Type B pancreatic cell (in vitro differentiated cells): Measurements from ENCODE around the gene ZC3H4. TPM values are rescaled to one million over a fixed set of nuclear protein-coding genes. Genes with fewer than 3 reads are reported as not detected.
A peak's percentile ranks its signal among the peaks of the same experiment; 100 is the strongest.

Experiments
- DNase-seq: peaks from one replicate; pipeline ENCODE4 v3.0.0; 2021; ENCODE audit warnings: mixed read lengths; ENCODE audit not compliant: unreplicated experiment; ENCODE audit errors: extremely low spot score
- H3K27ac Mint-ChIP-seq: 2 replicates; pipeline ENCODE4 v1.8.0; 2021; ENCODE audit warnings: mild to moderate bottlenecking, mixed read lengths
- H3K27me3 Mint-ChIP-seq: 2 replicates; pipeline ENCODE4 v1.8.0; 2021; ENCODE audit warnings: mixed read lengths
- H3K36me3 Mint-ChIP-seq: 2 replicates; pipeline ENCODE4 v1.8.0; 2021; ENCODE audit warnings: mixed read lengths
- H3K4me1 Mint-ChIP-seq: one replicate; pipeline ENCODE4 v1.8.0; 2021; ENCODE audit warnings: mixed read lengths; ENCODE audit not compliant: unreplicated experiment
- H3K4me3 Mint-ChIP-seq: 2 replicates; pipeline ENCODE4 v1.8.0; 2021; ENCODE audit warnings: mild to moderate bottlenecking, mixed read lengths
- H3K9me3 Mint-ChIP-seq: 2 replicates; pipeline ENCODE4 v1.8.0; 2021; ENCODE audit warnings: mixed read lengths
- total RNA-seq: library from RNA; stranded (reverse); gene quantifications from 2 replicates; pipeline ENCODE4 v1.2.1, GENCODE V29; 2021; ENCODE audit warnings: low replicate concordance
- TF ChIP-seq, protein P1 (sequence below): fragments of 200-600 bp; sonication (generic); conservative IDR thresholded peaks from 2 replicates; pipeline ENCODE4 v1.5.0; 2021; ENCODE audit warnings: antibody characterized with exemption, mild to moderate bottlenecking

ZC3H4 gene
- total RNA-seq, 1 donor from 2014 or later, result 71.4 TPM

GRCh38 chr19:47111682-47112165 is 1.9 kb downstream of the ZC3H4 start:
- Mint-ChIP-seq H3K4me1 (peaks cover 44% of the 10 kb centered on the region), H3K36me3 (peaks cover 18% of the 10 kb centered on the region), H3K4me3 (peak overlapping the region; percentile 95), H3K27me3 (peaks cover 6% of the 10 kb centered on the region), H3K27ac (peak overlapping the region; percentile 100), H3K9me3 (no peaks in the 10 kb centered on the region)
- no peak for DNase-seq
- TF ChIP-seq, protein P1, sequence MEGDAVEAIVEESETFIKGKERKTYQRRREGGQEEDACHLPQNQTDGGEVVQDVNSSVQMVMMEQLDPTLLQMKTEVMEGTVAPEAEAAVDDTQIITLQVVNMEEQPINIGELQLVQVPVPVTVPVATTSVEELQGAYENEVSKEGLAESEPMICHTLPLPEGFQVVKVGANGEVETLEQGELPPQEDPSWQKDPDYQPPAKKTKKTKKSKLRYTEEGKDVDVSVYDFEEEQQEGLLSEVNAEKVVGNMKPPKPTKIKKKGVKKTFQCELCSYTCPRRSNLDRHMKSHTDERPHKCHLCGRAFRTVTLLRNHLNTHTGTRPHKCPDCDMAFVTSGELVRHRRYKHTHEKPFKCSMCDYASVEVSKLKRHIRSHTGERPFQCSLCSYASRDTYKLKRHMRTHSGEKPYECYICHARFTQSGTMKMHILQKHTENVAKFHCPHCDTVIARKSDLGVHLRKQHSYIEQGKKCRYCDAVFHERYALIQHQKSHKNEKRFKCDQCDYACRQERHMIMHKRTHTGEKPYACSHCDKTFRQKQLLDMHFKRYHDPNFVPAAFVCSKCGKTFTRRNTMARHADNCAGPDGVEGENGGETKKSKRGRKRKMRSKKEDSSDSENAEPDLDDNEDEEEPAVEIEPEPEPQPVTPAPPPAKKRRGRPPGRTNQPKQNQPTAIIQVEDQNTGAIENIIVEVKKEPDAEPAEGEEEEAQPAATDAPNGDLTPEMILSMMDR, result no peak

GRCh38 chr19:47111006-47111621 is 2.5 kb downstream of the ZC3H4 start:
- Mint-ChIP-seq H3K36me3 (peaks cover 18% of the 10 kb centered on the region), H3K9me3 (no peaks in the 10 kb centered on the region), H3K4me3 (peak overlapping the region; percentile 95), H3K27me3 (peaks cover 6% of the 10 kb centered on the region), H3K27ac (peak overlapping the region; percentile 100), H3K4me1 (peaks cover 47% of the 10 kb centered on the region)
- TF ChIP-seq, protein P1, result no peak
- no peak for DNase-seq

DNA sequence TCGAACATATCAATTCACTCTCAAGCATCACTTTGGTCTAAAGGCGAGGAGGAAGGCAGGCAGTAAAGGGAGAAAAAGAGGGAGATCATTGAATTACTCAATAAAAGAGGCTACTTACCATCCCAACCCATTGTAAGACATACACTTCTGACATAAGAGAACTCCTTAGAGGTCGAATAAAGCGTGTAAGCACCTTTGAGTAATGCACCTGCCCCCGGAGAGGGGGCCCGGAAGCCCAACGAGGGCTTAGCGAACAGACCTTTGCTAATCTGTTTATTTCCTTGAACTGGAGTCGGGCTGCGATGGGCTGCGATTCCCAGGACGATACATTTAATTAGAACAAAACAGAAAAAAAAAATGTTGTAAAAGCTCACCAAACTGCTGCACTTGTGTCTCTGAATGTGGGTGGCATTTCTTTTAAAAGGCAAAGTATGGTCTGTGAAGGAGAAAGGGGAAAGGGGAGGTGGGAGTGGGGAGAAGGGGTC is 3.0 kb downstream of the ZC3H4 start:
- H3K4me1 Mint-ChIP-seq, result peaks cover 52% of the 10 kb centered on the region
- peaks cover 6% of the 10 kb centered on the region for H3K27me3 Mint-ChIP-seq
- no peak for DNase-seq
- H3K9me3 Mint-ChIP-seq, result no peaks in the 10 kb centered on the region
- H3K27ac Mint-ChIP-seq, result peak overlapping the region; percentile 100
- peak overlapping the region; percentile 95 for H3K4me3 Mint-ChIP-seq
- H3K36me3 Mint-ChIP-seq, result peaks cover 23% of the 10 kb centered on the region
- TF ChIP-seq, protein P1, result no peak

DNA sequence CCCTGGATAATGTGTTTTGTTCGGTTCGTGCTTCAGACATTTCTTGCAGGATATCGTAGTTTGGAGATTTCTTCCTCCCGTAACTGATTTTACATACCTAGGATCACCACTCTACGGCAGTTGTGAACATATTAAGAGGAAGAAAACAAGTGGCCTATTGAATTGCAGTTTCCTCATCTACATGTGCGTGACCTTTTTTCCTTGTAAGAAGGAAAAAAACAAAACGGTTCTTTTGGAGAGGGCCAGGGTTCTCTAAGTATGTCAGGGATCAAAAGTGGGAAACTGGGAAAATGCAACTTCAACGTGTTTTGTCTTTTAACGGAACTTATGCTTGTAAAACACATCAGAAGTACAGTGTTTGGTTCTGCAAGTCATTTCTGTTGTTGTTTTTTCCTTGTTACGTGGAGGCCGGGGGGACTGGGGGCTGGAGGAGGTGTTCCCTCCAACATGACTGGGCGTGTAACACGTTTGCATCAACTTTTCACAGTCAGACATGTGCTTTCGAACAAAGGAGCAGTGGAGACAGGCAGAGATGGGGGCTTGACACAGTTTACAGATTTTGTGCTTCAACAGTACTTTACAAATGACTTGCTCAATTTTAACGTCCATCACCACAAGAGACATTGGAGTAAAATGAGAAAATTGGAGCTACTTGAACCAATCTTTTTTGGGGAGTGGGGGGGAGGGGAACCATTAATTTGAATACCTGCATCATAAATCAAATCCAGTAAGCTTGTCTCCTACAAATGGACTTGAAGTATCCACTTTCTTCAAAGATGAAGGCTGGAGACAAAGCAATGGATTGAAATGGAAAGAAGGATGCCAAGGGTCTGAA is 3.8 kb downstream of the ZC3H4 start:
- H3K9me3 Mint-ChIP-seq, result no peaks in the 10 kb centered on the region
- TF ChIP-seq, protein P1, result no peak
- peaks cover 6% of the 10 kb centered on the region for H3K27me3 Mint-ChIP-seq
- H3K27ac Mint-ChIP-seq, result peak overlapping the region; percentile 100
- no peak for DNase-seq
- peaks cover 54% of the 10 kb centered on the region for H3K4me1 Mint-ChIP-seq
- H3K36me3 Mint-ChIP-seq, result peaks cover 24% of the 10 kb centered on the region
- peak overlapping the region; percentile 95 for H3K4me3 Mint-ChIP-seq

- DNase-seq, result no peak
- H3K27me3 Mint-ChIP-seq, result peaks cover 6% of the 10 kb centered on the region
- H3K4me3 Mint-ChIP-seq, result peak overlapping the region; percentile 95
- H3K4me1 Mint-ChIP-seq, result peaks cover 52% of the 10 kb centered on the region
- H3K27ac Mint-ChIP-seq, result peak overlapping the region; percentile 100
- TF ChIP-seq, protein P1, result no peak
- H3K36me3 Mint-ChIP-seq, result peaks cover 24% of the 10 kb centered on the region
- H3K9me3 Mint-ChIP-seq, result no peaks in the 10 kb centered on the region
These were observed 4.4 kb downstream of the ZC3H4 start for GRCh38 chr19:47109177-47109540.
